HepG2 (cell line): ENCODE results near the gene PLD6. TPM values are rescaled to one million over a fixed set of nuclear protein-coding genes. Genes with fewer than 3 reads are reported as not detected.

ENCODE experiments used
- ATAC-seq: fragments of 200-7000 bp; cut with Tn5 transposase; 3 replicates; pipeline ENCODE4 v1.9.1; 2020; ENCODE audit warnings: mild to moderate bottlenecking, moderate library complexity
- BruUV-seq: library from RNA; stranded (reverse); fragments of 400-500 nt; replicated peaks from 2 replicates; lab custom pipeline; 2021; lab: Mats Ljungman, UMichigan
- CTCF ChIA-PET: fragments of 300-600 bp; formaldehyde crosslinking; extraction: SDS; loops from one replicate; lab custom pipeline; 2021; ENCODE audit warnings: low total read pairs, inconsistent platforms, low intra/inter-chr PET ratio; lab: Yijun Ruan, JAX
- POLR2A ChIA-PET: fragments of 350-600 bp; sonication (Branson Sonifier 250); formaldehyde crosslinking; loops from one replicate; lab custom pipeline; 2020; ENCODE audit warnings: antibody characterized with exemption, inconsistent platforms; lab: Yijun Ruan, JAX
- DNase-seq: peaks from one replicate; pipeline ENCODE4 v3.0.0-alpha.2; 2015; ENCODE audit warnings: low spot score
- FAIRE-seq: peaks from 3 replicates; lab custom pipeline; 2011; peaks lifted over from hg19 to GRCh38; lab: Jason Lieb, UNC
- H2AFZ ChIP-seq: one replicate; pipeline ENCODE4 v1.6.1; 2011; ENCODE audit warnings: low read length, inconsistent platforms
- H3K27ac ChIP-seq: fragments of 300-600 bp; 3 replicates; pipeline ENCODE4 v1.8.0; 2011; ENCODE audit warnings: mixed run types, mild to moderate bottlenecking, mixed read lengths, low read length, inconsistent platforms; ENCODE audit not compliant: insufficient read depth; ENCODE audit errors: extremely low read length
- H3K27me3 ChIP-seq, 2 experiments: fragments of 200-600 bp in 1 of 2; 2 replicates in 1 of 2; 3 replicates in 1 of 2; pipeline versions ENCODE4 v1.6.0 to v1.8.0; 2011; ENCODE audit warnings: low read length in 2 of 2, mild to moderate bottlenecking in 2 of 2, moderate library complexity in 2 of 2, inconsistent platforms in 1 of 2; ENCODE audit not compliant: insufficient read depth in 2 of 2, control insufficient read depth in 1 of 2
- H3K36me3 ChIP-seq, 2 experiments: fragments of 200-600 bp in 1 of 2; replicated peaks in 1 of 2; 2 replicates in 1 of 2; 3 replicates in 1 of 2; pipeline versions ENCODE4 v1.5.1 to v1.8.0; 2011; ENCODE audit warnings: low read length in 2 of 2, inconsistent platforms in 1 of 2; ENCODE audit not compliant: insufficient read depth in 2 of 2, control insufficient read depth in 1 of 2
- H3K4me1 ChIP-seq: 2 replicates; pipeline ENCODE4 v1.5.1; 2012; ENCODE audit warnings: low read length, inconsistent platforms; ENCODE audit not compliant: insufficient read depth
- H3K4me2 ChIP-seq: 2 replicates; pipeline ENCODE4 v1.6.0; 2011; ENCODE audit warnings: low read depth, low read length, inconsistent platforms
- H3K4me3 ChIP-seq, 3 experiments: fragments of 200-600 bp in 1 of 3; sonication (generic), shearing (Covaris generic) in 1 of 3; replicated peaks in 1 of 3; 2 replicates each; pipeline ENCODE4 v1.5.1; 2011 to 2016; ENCODE audit warnings: low read length in 3 of 3, inconsistent platforms in 2 of 3, low read depth in 2 of 3, mild to moderate bottlenecking in 2 of 3, control low read depth in 1 of 3, mixed read lengths in 1 of 3; ENCODE audit not compliant: insufficient read depth in 1 of 3
- H3K79me2 ChIP-seq: one replicate; pipeline ENCODE4 v1.6.1; 2011; ENCODE audit warnings: low read length, inconsistent platforms; ENCODE audit not compliant: insufficient read depth
- H3K9ac ChIP-seq: 2 replicates; pipeline ENCODE4 v1.6.0; 2011; ENCODE audit warnings: mild to moderate bottlenecking, low read depth, low read length, inconsistent platforms; ENCODE audit not compliant: insufficient read depth
- H3K9me3 ChIP-seq: 2 replicates; pipeline ENCODE4 v1.5.1; 2012; ENCODE audit warnings: mild to moderate bottlenecking, low read length
- H4K20me1 ChIP-seq: 2 replicates; pipeline ENCODE4 v1.6.0; 2011; ENCODE audit warnings: inconsistent platforms, mild to moderate bottlenecking, low read length, moderate library complexity; ENCODE audit not compliant: insufficient read depth
- ASH2L ChIP-seq: fragments of 300-600, 200-600 bp; sonication (generic); IDR thresholded peaks from 2 replicates; pipeline ENCODE4 v1.7.0; 2017; ENCODE audit warnings: low read depth, mild to moderate bottlenecking, moderate library complexity, mixed read lengths, low read length; ENCODE audit not compliant: insufficient read length
- CREB1 ChIP-seq, 2 experiments: fragments of 450-650 bp in 1 of 2; IDR thresholded peaks; 2 replicates each; pipeline ENCODE4 v1.6.1; 2016 to 2017; ENCODE audit warnings: control low read depth in 1 of 2, mild to moderate bottlenecking in 1 of 2, missing compliant biosample characterization in 1 of 2, missing genetic modification characterization in 1 of 2
- GLI4 ChIP-seq: sonication (generic); formaldehyde crosslinking; IDR thresholded peaks from 2 replicates; pipeline ENCODE4 v1.5.1; 2020; ENCODE audit warnings: missing genetic modification reagents, mild to moderate bottlenecking, moderate library complexity, borderline replicate concordance
- HMG20A ChIP-seq: IDR thresholded peaks from 2 replicates; pipeline ENCODE4 v1.6.1; 2016; ENCODE audit warnings: borderline replicate concordance
- KLF16 ChIP-seq, 2 experiments: sonication (generic) in 1 of 2; formaldehyde crosslinking in 1 of 2; IDR thresholded peaks; 2 replicates each; pipeline versions ENCODE4 v1.6.1 to v1.8.0; 2016 to 2023; ENCODE audit warnings: missing genetic modification reagents in 2 of 2, missing compliant biosample characterization in 1 of 2
- SRF ChIP-seq: IDR thresholded peaks from 2 replicates; pipeline ENCODE4 v1.6.1; 2011; ENCODE audit warnings: mild to moderate bottlenecking, low read depth, low read length, moderate library complexity
- TEF ChIP-seq: sonication (generic); formaldehyde crosslinking; IDR thresholded peaks from 2 replicates; pipeline ENCODE4 v1.5.0; 2020; ENCODE audit warnings: missing genetic modification reagents
- TIGD3 ChIP-seq: sonication (generic); formaldehyde crosslinking; IDR thresholded peaks from 2 replicates; pipeline ENCODE4 v1.5.1; 2020; ENCODE audit warnings: mild to moderate bottlenecking, missing genetic modification reagents, borderline replicate concordance
- ZNF546 ChIP-seq: sonication (generic); formaldehyde crosslinking; conservative IDR thresholded peaks from 2 replicates; pipeline ENCODE4 v1.8.1; 2023; ENCODE audit warnings: mild to moderate bottlenecking, missing genetic modification reagents
- ZNF589 ChIP-seq: sonication (generic); formaldehyde crosslinking; conservative IDR thresholded peaks from 2 replicates; pipeline ENCODE4 v1.8.0; 2022; ENCODE audit warnings: mild to moderate bottlenecking, moderate library complexity, missing genetic modification reagents
- WGBS: methylation state at CpG from one replicate; pipeline ENCODE4 v1.1.6; 2017; ENCODE audit warnings: low lambda C conversion rate; 5-methylcytosine and 5-hydroxymethylcytosine counted together
- in situ Hi-C: cut with HindIII; loops from 2 replicates; pipeline ENCODE4 v1.10.0; 2017; ENCODE audit warnings: low pct_unique_long_range_greater_than_20kb; ENCODE audit not compliant: extremely low pct_ligation_motif_present
- intact Hi-C: fragments of 100-400 bp; cut with micrococcal nuclease; formaldehyde crosslinking; loops from one replicate; pipeline ENCODE4 v1.10.0; 2022; ENCODE audit not compliant: unreplicated experiment
- polyA plus RNA-seq, 8 experiments: library from polyadenylated mRNA; depleted of rRNA in 3 of 8; stranded (reverse) in 7 of 8; unstranded in 1 of 8; fragments of >200 nt; fragmentation: Illumina TruSeq in 4 of 8; extraction: Trizol in 4 of 8; gene quantifications; 2 replicates each; pipeline versions ENCODE4 v1.2.1 to v1.2.3, GENCODE V29; 2011 to 2016; ENCODE audit warnings: low read depth in 4 of 8, missing spikeins in 1 of 8, mixed read lengths in 1 of 8; ENCODE audit not compliant: insufficient read depth in 1 of 8
- total RNA-seq, 5 experiments: library from RNA; depleted of rRNA; stranded (reverse); fragments of >200 nt; fragmentation: Illumina TruSeq; extraction: Trizol; gene quantifications; 2 replicates each; pipeline ENCODE4 v1.2.3, GENCODE V29; 2016; ENCODE audit warnings: low read depth in 1 of 5

PLD6 gene
- total and polyA plus RNA-seq, 2 of the 13 experiments (the other 11 are each of a cell fraction or from before 2014, with no cell fraction given) = 5.2 to 11.4 TPM

- no peak overlapping the region for H2AFZ ChIP-seq
- FAIRE-seq = no peak
- in situ Hi-C loops = no loop called here
- H3K79me2 ChIP-seq = no peaks in the 10 kb centered on the region
- CTCF ChIA-PET = no interaction called here
- no peak overlapping the region for H3K4me2 ChIP-seq
- no peak overlapping the region for H3K4me3 ChIP-seq
- no peak for ATAC-seq
- H3K36me3 ChIP-seq = peaks cover 17 to 59% of the 10 kb centered on the region in 2 experiments; a peak in 4 of 5 replicates
- H4K20me1 ChIP-seq = no peaks in the 10 kb centered on the region
- POLR2A ChIA-PET = no interaction called here
- BruUV-seq = no TSS peak
- intact Hi-C loops = no loop called here
- H3K9ac ChIP-seq = no peak overlapping the region
- H3K9me3 ChIP-seq = no peaks in the 10 kb centered on the region
- TF ChIP-seq ZNF589 (no peak), HMG20A (no peak), ASH2L (no peak), KLF16 (CRISPR knock-in tag; IDR thresholded peaks at IDR 0.05) (no peak), GLI4 (CRISPR knock-in tag) (no peak), SRF (no peak), CREB1 (IDR thresholded peaks at IDR 0.05) (no peak), CREB1 (CRISPR knock-in tag; IDR thresholded peaks at IDR 0.05) (no peak), ZNF546 (CRISPR knock-in tag) (no peak), TEF (CRISPR knock-in tag) (no peak), TIGD3 (CRISPR knock-in tag) (no peak)
- no peaks in the 10 kb centered on the region for H3K27me3 ChIP-seq
- DNase-seq = no peak
- no peak overlapping the region for H3K27ac ChIP-seq
- no peaks in the 10 kb centered on the region for H3K4me1 ChIP-seq
- 97% methylated on average over 17 of the region's 17 CpGs for WGBS
Measured at GRCh38 chr17:17164676-17165075, 41.5 kb downstream of the PLD6 start.
